ENCODE results near the gene PTGES2. TPM values are rescaled to one million over a fixed set of nuclear protein-coding genes. Genes with fewer than 3 reads are reported as not detected.
"Not testable (repeated sequence)": the region's sequence is repeated elsewhere in the genome, so short reads cannot be mapped to it uniquely, and the experiment has no call there.

The PTGES2 gene
- total and polyA plus RNA-seq, 9 of the 15 experiments (the other 6 are each of a cell fraction or from before 2014, with no cell fraction given), result 2.4 to 196 (median 90.1) TPM

DNA sequence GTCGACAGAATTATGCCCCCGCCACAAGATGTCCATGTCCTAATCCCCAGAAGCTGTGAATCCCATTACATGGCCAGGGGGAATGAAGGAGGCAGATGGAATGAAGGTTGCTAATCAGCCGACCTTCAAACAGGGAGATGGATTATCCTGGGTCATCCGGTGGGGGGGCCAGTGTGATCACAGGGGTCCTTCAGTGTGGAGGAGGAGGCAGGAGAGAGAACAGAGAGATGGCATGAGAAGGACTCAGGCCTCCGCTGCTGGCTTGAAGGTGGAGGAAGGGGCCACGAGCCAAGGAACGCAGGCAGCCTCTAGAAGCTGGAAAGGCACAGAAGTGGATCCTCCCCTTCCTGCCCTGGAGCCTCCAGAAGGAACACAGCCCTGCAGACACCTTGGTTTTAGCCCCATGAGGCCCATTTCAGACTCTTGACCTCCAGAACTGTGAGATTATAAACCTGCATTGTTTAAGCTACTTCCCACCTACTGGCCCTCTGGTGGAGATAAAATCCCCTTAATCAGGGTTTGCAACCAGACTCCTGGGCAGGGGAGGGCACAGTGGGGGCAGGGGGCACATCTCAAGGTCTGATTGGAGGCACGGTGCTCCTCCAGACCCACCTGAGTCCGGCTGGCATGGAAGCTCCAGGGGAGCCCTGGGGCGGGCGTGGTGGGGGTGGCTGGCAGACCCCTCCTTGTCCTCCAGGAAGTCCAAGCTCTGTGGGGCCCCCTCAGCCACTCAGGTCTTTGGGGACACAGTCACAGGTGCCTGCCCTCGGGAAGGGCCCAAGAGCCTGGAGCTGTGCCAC, 13.8 kb downstream of the PTGES2 start:
- H3K27me3 ChIP-seq (ENCODE audit: control insufficient read depth in 2 of 2, insufficient read depth in 2 of 2, low read length in 2 of 2), result no peaks in the 10 kb centered on the region
- 74% methylated on average over 12 of the region's 12 CpGs for WGBS (ENCODE audit: insufficient coverage, low coverage, missing lambda C conversion rate)
- intact Hi-C loops (cut with micrococcal nuclease), result no loop called here
- no peaks in the 10 kb centered on the region; the same call in 2 of the 3 replicates for H3K79me2 ChIP-seq (ENCODE audit: control insufficient read depth, insufficient read depth, low read length)
- peak overlapping the region in 1 of 2 experiments; percentile 85; a peak in 2 of 4 replicates for H3K9ac ChIP-seq (ENCODE audit: insufficient read depth in 1 of 2, low read depth in 2 of 2, low read length in 2 of 2)
- DNase-seq (ENCODE audit: extremely low read depth in 1 of 4, low spot score in 3 of 4), result no peak
- H3K4me3 ChIP-seq, result no peak overlapping the region
- no peaks in the 10 kb centered on the region for H3K9me1 ChIP-seq (ENCODE audit: control insufficient read depth, insufficient read depth, low read length)
- no peaks in the 10 kb centered on the region for H4K20me1 ChIP-seq (replicated peaks; ENCODE audit: control insufficient read depth, insufficient read depth, low read length)
- peaks cover 35 to 63% of the 10 kb centered on the region in 2 experiments; a peak in 4 of 5 replicates for H3K4me1 ChIP-seq (replicated peaks in 1 of 2; ENCODE audit: control insufficient read depth in 2 of 2, insufficient read depth in 2 of 2, low read length in 2 of 2)
- no peak for FAIRE-seq
- peaks cover 38% of the 10 kb centered on the region; the same call in 2 of the 3 replicates for H3K36me3 ChIP-seq (ENCODE audit: control insufficient read depth, insufficient read depth, low read length)
- in situ Hi-C loops (cut with MboI), result no loop called here
- no peak overlapping the region for H3K4me2 ChIP-seq (ENCODE audit: insufficient read depth, low read length)
- no TSS peak for BruUV-seq (replicated peaks)
- no peaks in the 10 kb centered on the region; the same call in 1 of the 2 replicates for H3K9me3 ChIP-seq (replicated peaks; ENCODE audit: control insufficient read depth, insufficient read depth, low read depth, low read length)
- CTCF ChIA-PET (ENCODE audit: low intra/inter-chr PET ratio), result no interaction called here
- H2AFZ ChIP-seq (ENCODE audit: low read depth, low read length), result no peak overlapping the region
- ATAC-seq, result no peak
- 0 out of 2 replicates have a peak, but pooled peaks have one; percentile 14 for TF ChIP-seq POLR2A (conservative IDR thresholded peaks at IDR 0.05)
- TF ChIP-seq POLR2G (IDR thresholded peaks at IDR 0.05; ENCODE audit: low read depth, low read length), result peak; percentile 28; the same call in 1 of the 2 replicates
- TF ChIP-seq ZFPM2 (CRISPR knock-in tag; IDR thresholded peaks at IDR 0.05), result no peak
- POLR2A ChIA-PET, result interaction anchor here (0.6 to 2.2 kb wide), 9 partner anchors 10 to 678 kb away, joined by 3 to 8 read pairs (median 3); no protein-coding TSS in a partner anchor
- peak overlapping the region; percentile 20; the same call in 1 of the 3 replicates for H3K27ac ChIP-seq (ENCODE audit: extremely low read depth, low read depth, low read length)

DNA sequence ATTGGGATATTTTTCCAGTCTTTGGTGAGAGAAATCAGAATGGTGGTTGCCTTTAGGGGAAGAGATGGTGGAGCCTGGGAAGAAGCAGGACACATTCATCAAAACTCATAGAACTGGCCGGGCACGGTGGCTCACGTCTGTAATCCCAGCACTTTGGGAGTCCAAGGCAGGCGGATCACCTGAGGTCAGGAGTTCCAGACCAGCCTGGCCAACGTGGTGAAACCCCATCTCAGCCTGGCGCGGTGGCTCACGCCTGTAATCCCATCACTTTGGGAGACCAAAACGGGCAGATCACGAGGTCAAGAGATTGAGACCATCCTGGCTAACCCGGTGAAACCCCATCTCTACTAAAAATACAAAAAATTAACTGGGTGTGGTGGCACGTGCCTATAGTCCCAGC, 15.8 kb downstream of the PTGES2 start:
- H2AFZ ChIP-seq (ENCODE audit: low read depth, low read length); H3K9ac ChIP-seq (ENCODE audit: insufficient read depth in 1 of 2, low read depth in 2 of 2, low read length in 2 of 2); DNase-seq (ENCODE audit: extremely low read depth in 1 of 4, low spot score in 3 of 4); H3K9me1 ChIP-seq (ENCODE audit: control insufficient read depth, insufficient read depth, low read length); FAIRE-seq; H3K4me3 ChIP-seq; H3K9me3 ChIP-seq (replicated peaks; ENCODE audit: control insufficient read depth, insufficient read depth, low read depth, low read length); H4K20me1 ChIP-seq (replicated peaks; ENCODE audit: control insufficient read depth, insufficient read depth, low read length); H3K79me2 ChIP-seq (ENCODE audit: control insufficient read depth, insufficient read depth, low read length); intact Hi-C loops (cut with micrococcal nuclease); H3K27me3 ChIP-seq (ENCODE audit: control insufficient read depth in 2 of 2, insufficient read depth in 2 of 2, low read length in 2 of 2); BruUV-seq (replicated peaks); H3K27ac ChIP-seq (ENCODE audit: extremely low read depth, low read depth, low read length); CTCF ChIA-PET (ENCODE audit: low intra/inter-chr PET ratio); ATAC-seq; in situ Hi-C loops (cut with MboI); H3K4me2 ChIP-seq (ENCODE audit: insufficient read depth, low read length): not testable (repeated sequence)
- WGBS (ENCODE audit: insufficient coverage, low coverage, missing lambda C conversion rate), result 90% methylated on average over 12 of the region's 12 CpGs
- Histone ChIP-seq H3K4me1 (replicated peaks in 1 of 2; ENCODE audit: control insufficient read depth in 2 of 2, insufficient read depth in 2 of 2, low read length in 2 of 2) (peaks cover 30 to 65% of the 10 kb centered on the region in 2 experiments; a peak in 4 of 5 replicates), H3K36me3 (ENCODE audit: control insufficient read depth, insufficient read depth, low read length) (peaks cover 58% of the 10 kb centered on the region; the same call in 2 of the 3 replicates)
- POLR2A ChIA-PET, result interaction anchor here (0.6 kb wide), 1 partner anchor 8 kb away, joined by 3 read pairs; no protein-coding TSS in a partner anchor
- 0 out of 2 replicates have a peak, but pooled peaks have one; percentile 44 for TF ChIP-seq POLR2G (IDR thresholded peaks at IDR 0.05; ENCODE audit: low read depth, low read length)
